Lower leg skin (tissue), 3 donors: ENCODE results near the gene RNF213.

ENCODE experiments used
- POLR2A ChIP-seq, 2 donors: fragments of 450-650 bp; IDR thresholded peaks; one replicate each; pipeline ENCODE4 v1.6.1; 2016 to 2017; ENCODE audit warnings: antibody characterized with exemption in 2 of 2, mild to moderate bottlenecking in 1 of 2, moderate library complexity in 1 of 2
- TF ChIP-seq, protein P1 (sequence below), 3 donors: fragments of 450-650 bp; IDR thresholded peaks; one replicate each; pipeline ENCODE4 v1.5.1; 2016; ENCODE audit warnings: antibody characterized with exemption in 3 of 3, mild to moderate bottlenecking in 3 of 3, moderate library complexity in 2 of 3

DNA sequence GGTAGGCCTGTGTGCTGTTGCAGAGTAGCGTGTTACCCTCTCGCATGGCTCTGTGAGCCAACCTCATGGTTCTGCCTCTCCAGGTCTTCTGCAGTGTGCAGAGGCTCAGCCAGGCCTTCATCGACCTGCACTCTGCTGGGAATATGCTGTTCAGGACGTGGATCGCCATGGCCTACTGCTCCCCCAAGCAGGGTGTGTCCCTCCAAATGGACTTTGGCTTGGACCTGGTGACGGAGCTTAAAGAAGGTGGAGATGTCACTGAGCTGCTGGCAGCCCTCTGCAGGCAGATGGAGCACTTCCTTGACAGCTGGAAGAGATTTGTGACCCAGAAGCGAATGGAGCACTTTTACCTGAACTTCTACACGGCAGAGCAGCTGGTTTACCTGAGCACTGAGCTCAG, 78.5 kb downstream of the RNF213 start:
- TF ChIP-seq, protein P1, sequence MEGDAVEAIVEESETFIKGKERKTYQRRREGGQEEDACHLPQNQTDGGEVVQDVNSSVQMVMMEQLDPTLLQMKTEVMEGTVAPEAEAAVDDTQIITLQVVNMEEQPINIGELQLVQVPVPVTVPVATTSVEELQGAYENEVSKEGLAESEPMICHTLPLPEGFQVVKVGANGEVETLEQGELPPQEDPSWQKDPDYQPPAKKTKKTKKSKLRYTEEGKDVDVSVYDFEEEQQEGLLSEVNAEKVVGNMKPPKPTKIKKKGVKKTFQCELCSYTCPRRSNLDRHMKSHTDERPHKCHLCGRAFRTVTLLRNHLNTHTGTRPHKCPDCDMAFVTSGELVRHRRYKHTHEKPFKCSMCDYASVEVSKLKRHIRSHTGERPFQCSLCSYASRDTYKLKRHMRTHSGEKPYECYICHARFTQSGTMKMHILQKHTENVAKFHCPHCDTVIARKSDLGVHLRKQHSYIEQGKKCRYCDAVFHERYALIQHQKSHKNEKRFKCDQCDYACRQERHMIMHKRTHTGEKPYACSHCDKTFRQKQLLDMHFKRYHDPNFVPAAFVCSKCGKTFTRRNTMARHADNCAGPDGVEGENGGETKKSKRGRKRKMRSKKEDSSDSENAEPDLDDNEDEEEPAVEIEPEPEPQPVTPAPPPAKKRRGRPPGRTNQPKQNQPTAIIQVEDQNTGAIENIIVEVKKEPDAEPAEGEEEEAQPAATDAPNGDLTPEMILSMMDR (IDR thresholded peaks at IDR 0.05) = no peak
- no peak for TF ChIP-seq POLR2A (IDR thresholded peaks at IDR 0.05)
